HEK293 (cell line): ENCODE results near the gene COL6A1.

Experiments
- ELK4 ChIP-seq: IDR thresholded peaks from 2 replicates; pipeline ENCODE4 v1.6.1; 2011; ENCODE audit warnings: mild to moderate bottlenecking, low read depth, low read length, borderline replicate concordance
- KLF9 ChIP-seq: fragments of 450-650 bp; formaldehyde crosslinking; IDR thresholded peaks from 2 replicates; pipeline ENCODE4 v1.5.1; 2016; ENCODE audit warnings: missing biosample characterization, missing genetic modification characterization, low read depth
- ZNF302 ChIP-seq: fragments of 450-650 bp; formaldehyde crosslinking; IDR thresholded peaks from 2 replicates; pipeline ENCODE4 v1.5.1; 2016; ENCODE audit warnings: missing biosample characterization, missing genetic modification characterization, low read depth
- ZNF404 ChIP-seq: fragments of 450-650 bp; formaldehyde crosslinking; IDR thresholded peaks from 2 replicates; pipeline ENCODE4 v1.5.1; 2017; ENCODE audit warnings: missing biosample characterization, missing genetic modification characterization
- TF ChIP-seq, protein P1 (sequence below): fragments of 450-650 bp; formaldehyde crosslinking; IDR thresholded peaks from 2 replicates; pipeline ENCODE4 v1.5.1; 2016; ENCODE audit warnings: missing biosample characterization, missing genetic modification characterization

DNA sequence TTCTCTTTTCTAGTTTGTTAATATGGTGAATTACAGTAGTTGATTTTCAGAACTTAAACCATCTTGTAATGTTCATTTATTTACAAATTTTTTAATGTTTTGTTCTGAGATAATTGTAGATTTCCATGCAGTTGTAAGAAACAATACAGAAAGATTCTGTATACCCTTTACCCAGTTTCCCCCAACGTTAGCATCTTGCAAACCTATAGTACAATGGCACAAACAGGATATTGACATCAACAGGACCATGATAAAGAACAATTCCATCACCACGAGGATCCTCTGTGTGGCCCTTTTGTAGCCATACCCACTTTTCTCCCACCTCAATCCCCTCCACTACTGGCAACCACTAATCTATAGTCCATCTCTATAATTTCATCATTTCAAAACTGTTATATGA is 33.3 kb downstream of the COL6A1 start:
- TF ChIP-seq ZNF404 (tag by site-specific recombination) (no peak), KLF9 (tag by site-specific recombination) (no peak), ZNF302 (tag by site-specific recombination) (no peak), ELK4 (no peak)
- TF ChIP-seq, protein P1, sequence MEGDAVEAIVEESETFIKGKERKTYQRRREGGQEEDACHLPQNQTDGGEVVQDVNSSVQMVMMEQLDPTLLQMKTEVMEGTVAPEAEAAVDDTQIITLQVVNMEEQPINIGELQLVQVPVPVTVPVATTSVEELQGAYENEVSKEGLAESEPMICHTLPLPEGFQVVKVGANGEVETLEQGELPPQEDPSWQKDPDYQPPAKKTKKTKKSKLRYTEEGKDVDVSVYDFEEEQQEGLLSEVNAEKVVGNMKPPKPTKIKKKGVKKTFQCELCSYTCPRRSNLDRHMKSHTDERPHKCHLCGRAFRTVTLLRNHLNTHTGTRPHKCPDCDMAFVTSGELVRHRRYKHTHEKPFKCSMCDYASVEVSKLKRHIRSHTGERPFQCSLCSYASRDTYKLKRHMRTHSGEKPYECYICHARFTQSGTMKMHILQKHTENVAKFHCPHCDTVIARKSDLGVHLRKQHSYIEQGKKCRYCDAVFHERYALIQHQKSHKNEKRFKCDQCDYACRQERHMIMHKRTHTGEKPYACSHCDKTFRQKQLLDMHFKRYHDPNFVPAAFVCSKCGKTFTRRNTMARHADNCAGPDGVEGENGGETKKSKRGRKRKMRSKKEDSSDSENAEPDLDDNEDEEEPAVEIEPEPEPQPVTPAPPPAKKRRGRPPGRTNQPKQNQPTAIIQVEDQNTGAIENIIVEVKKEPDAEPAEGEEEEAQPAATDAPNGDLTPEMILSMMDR (tag by site-specific recombination): no peak
